K562 (cell line): ENCODE results near the gene NAA80. TPM values are rescaled to one million over a fixed set of nuclear protein-coding genes. Genes with fewer than 3 reads are reported as not detected.

Experiments used
- CBFA2T2 ChIP-seq: fragments of 450-650 bp; conservative IDR thresholded peaks from 2 replicates; pipeline ENCODE4 v1.6.1; 2017; ENCODE audit warnings: mild to moderate bottlenecking
- CBX2 ChIP-seq: fragments of 200-600 bp; sonication (generic); IDR thresholded peaks from one replicate; pipeline ENCODE4 v1.6.1; 2012; ENCODE audit warnings: mild to moderate bottlenecking, low read length, inconsistent platforms; ENCODE audit not compliant: insufficient read depth, poor library complexity, severe bottlenecking
- DDX20 ChIP-seq: fragments of 450-650 bp; IDR thresholded peaks from 2 replicates; pipeline ENCODE4 v1.6.1; 2016; ENCODE audit warnings: missing genetic modification characterization, low read depth, mild to moderate bottlenecking, missing compliant biosample characterization, moderate library complexity
- ETS1 ChIP-seq: conservative IDR thresholded peaks from 2 replicates; pipeline ENCODE4 v1.6.1; 2011; ENCODE audit warnings: low read depth, mild to moderate bottlenecking, low read length; ENCODE audit not compliant: control insufficient read depth
- FOXA3 ChIP-seq, 2 experiments: fragments of 450-650 bp in 1 of 2; sonication (generic) in 1 of 2; formaldehyde crosslinking; IDR thresholded peaks in 1 of 2; conservative IDR thresholded peaks in 1 of 2; 2 replicates each; pipeline versions ENCODE4 v1.4.0 to v1.8.0; 2020 to 2022; ENCODE audit warnings: mild to moderate bottlenecking in 2 of 2, missing genetic modification reagents in 1 of 2
- MYC ChIP-seq, 2 experiments: fragments of 250-450 bp in 1 of 2; sonication (Bioruptor Pico) in 1 of 2; IDR thresholded peaks; 2 replicates each; pipeline versions ENCODE4 v1.5.1 to v1.6.1; 2012 to 2021; ENCODE audit warnings: low read depth in 2 of 2, borderline replicate concordance in 1 of 2, improper control_type of control experiment in 1 of 2, low read length in 1 of 2, mild to moderate bottlenecking in 1 of 2, moderate library complexity in 1 of 2
- PHTF2 ChIP-seq: fragments of 250-450 bp; sonication (Bioruptor Pico); IDR thresholded peaks from 2 replicates; pipeline ENCODE4 v1.5.0; 2021; ENCODE audit warnings: mild to moderate bottlenecking
- PPARD ChIP-seq: fragments of 250-450 bp; sonication (Bioruptor Pico); IDR thresholded peaks from 2 replicates; pipeline ENCODE4 v1.8.0; 2022; ENCODE audit warnings: inconsistent platforms, mild to moderate bottlenecking, moderate library complexity
- PURB ChIP-seq: sonication (generic); formaldehyde crosslinking; IDR thresholded peaks from 2 replicates; pipeline ENCODE4 v1.9.0; 2021; ENCODE audit warnings: low read depth, mild to moderate bottlenecking, missing genetic modification reagents
- TAL1 ChIP-seq: fragments of 450-650 bp; IDR thresholded peaks from 2 replicates; pipeline ENCODE4 v1.6.1; 2016; ENCODE audit warnings: mild to moderate bottlenecking
- XRCC5 ChIP-seq: fragments of 200-400 bp; formaldehyde crosslinking; IDR thresholded peaks from 2 replicates; pipeline ENCODE4 v1.6.1; 2017; ENCODE audit warnings: low read depth, mild to moderate bottlenecking, low read length
- ZBTB5 ChIP-seq: fragments of 450-650 bp; IDR thresholded peaks from 2 replicates; pipeline ENCODE4 v1.6.1; 2017; ENCODE audit warnings: antibody characterized with exemption
- ZKSCAN1 ChIP-seq: fragments of 150-350 bp; IDR thresholded peaks from 2 replicates; pipeline ENCODE4 v1.6.1; 2016; ENCODE audit warnings: low read depth, low read length
- polyA plus RNA-seq, 8 experiments: library from polyadenylated mRNA; depleted of rRNA in 4 of 8; stranded (reverse) in 5 of 8; unstranded in 3 of 8; fragments of >200 nt; fragmentation: Nextera tagmentation in 2 of 8; fragmentation: Illumina TruSeq in 1 of 8; extraction: Ambion mirVana in 2 of 8; extraction: Trizol in 1 of 8; gene quantifications; 2 replicates each; pipeline versions ENCODE4 v1.2.1 to v1.2.3, GENCODE V29; 2011 to 2014; ENCODE audit warnings: inconsistent platforms in 1 of 8, missing spikeins in 1 of 8
- total RNA-seq, 7 experiments: library from RNA; depleted of rRNA in 6 of 7; stranded (reverse); fragments of >200 nt in 6 of 7; fragmentation: Illumina TruSeq in 2 of 7; extraction: Trizol in 2 of 7; gene quantifications; 2 replicates each; pipeline versions ENCODE4 v1.2.1 to v1.2.3, GENCODE V29; 2011 to 2021; ENCODE audit warnings: low replicate concordance in 1 of 7
- TF ChIP-seq, protein P1 (sequence below): fragments of 250-450 bp; sonication (Bioruptor Pico); IDR thresholded peaks from 2 replicates; pipeline ENCODE4 v1.4.0; 2020

Gene NAA80
- total and polyA plus RNA-seq, 9 of the 15 experiments (the other 6 are each of a cell fraction or from before 2014, with no cell fraction given) = 0.82 to 24.0 (median 8.6) TPM

GRCh38 chr3:50298836-50299637 is at the start of gene NAA80, which contains the start of gene HYAL3 (continued):
- TF ChIP-seq FOXA3 (CRISPR knock-in tag; conservative IDR thresholded peaks at IDR 0.05 in 1 of 2, IDR thresholded peaks at IDR 0.05 in 1 of 2) (peak in 1 of 2 experiments; percentile 39; a peak in 1 of 4 replicates), DDX20 (tag) (no peak), ZBTB5 (no peak), MYC (IDR thresholded peaks at IDR 0.05; ENCODE audit: low read depth, low read length) (peak; percentile 32; the same call in 1 of the 2 replicates), MYC (CRISPR knock-in tag; IDR thresholded peaks at IDR 0.05; ENCODE audit: borderline replicate concordance, low read depth) (0 out of 2 replicates have a peak, but pooled peaks have one; percentile 61), CBX2 (no peak), XRCC5 (peak; percentile 89), ZKSCAN1 (no peak), CBFA2T2 (no peak), ETS1 (no peak; the same call in 1 of the 2 replicates), PPARD (CRISPR knock-in tag) (no peak), PURB (CRISPR knock-in tag) (no peak), TAL1 (no peak), PHTF2 (CRISPR knock-in tag) (no peak)
- TF ChIP-seq, protein P1, sequence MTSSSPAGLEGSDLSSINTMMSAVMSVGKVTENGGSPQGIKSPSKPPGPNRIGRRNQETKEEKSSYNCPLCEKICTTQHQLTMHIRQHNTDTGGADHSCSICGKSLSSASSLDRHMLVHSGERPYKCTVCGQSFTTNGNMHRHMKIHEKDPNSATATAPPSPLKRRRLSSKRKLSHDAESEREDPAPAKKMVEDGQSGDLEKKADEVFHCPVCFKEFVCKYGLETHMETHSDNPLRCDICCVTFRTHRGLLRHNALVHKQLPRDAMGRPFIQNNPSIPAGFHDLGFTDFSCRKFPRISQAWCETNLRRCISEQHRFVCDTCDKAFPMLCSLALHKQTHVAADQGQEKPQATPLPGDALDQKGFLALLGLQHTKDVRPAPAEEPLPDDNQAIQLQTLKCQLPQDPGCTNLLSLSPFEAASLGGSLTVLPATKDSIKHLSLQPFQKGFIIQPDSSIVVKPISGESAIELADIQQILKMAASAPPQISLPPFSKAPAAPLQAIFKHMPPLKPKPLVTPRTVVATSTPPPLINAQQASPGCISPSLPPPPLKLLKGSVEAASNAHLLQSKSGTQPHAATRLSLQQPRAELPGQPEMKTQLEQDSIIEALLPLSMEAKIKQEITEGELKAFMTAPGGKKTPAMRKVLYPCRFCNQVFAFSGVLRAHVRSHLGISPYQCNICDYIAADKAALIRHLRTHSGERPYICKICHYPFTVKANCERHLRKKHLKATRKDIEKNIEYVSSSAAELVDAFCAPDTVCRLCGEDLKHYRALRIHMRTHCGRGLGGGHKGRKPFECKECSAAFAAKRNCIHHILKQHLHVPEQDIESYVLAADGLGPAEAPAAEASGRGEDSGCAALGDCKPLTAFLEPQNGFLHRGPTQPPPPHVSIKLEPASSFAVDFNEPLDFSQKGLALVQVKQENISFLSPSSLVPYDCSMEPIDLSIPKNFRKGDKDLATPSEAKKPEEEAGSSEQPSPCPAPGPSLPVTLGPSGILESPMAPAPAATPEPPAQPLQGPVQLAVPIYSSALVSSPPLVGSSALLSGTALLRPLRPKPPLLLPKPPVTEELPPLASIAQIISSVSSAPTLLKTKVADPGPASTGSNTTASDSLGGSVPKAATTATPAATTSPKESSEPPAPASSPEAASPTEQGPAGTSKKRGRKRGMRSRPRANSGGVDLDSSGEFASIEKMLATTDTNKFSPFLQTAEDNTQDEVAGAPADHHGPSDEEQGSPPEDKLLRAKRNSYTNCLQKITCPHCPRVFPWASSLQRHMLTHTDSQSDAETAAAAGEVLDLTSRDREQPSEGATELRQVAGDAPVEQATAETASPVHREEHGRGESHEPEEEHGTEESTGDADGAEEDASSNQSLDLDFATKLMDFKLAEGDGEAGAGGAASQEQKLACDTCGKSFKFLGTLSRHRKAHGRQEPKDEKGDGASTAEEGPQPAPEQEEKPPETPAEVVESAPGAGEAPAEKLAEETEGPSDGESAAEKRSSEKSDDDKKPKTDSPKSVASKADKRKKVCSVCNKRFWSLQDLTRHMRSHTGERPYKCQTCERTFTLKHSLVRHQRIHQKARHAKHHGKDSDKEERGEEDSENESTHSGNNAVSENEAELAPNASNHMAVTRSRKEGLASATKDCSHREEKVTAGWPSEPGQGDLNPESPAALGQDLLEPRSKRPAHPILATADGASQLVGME (CRISPR knock-in tag) = no peak
